Tibial nerve (tissue), 4 donors: Measurements from ENCODE around the gene TYW1. TPM values are rescaled to one million over a fixed set of nuclear protein-coding genes. Genes with fewer than 3 reads are reported as not detected.
"Not testable (repeated sequence)": the region's sequence is repeated elsewhere in the genome, so short reads cannot be mapped to it uniquely, and the experiment has no call there.

Experiments used
- DNase-seq, 2 donors: peaks; one replicate each; pipeline ENCODE4 v3.0.0-alpha.2; 2019; ENCODE audit warnings: low spot score in 2 of 2
- H3K27ac ChIP-seq, 4 donors: fragments of 200-600 bp; sonication (generic) in 3 of 4; one replicate each; pipeline ENCODE4 v1.5.1; 2017 to 2019; ENCODE audit warnings: mild to moderate bottlenecking in 1 of 4
- H3K27me3 ChIP-seq, 2 donors: fragments of 200-600 bp; sonication (generic) in 1 of 2; one replicate each; pipeline versions ENCODE4 v1.5.1 to v1.6.0; 2017 to 2019
- H3K36me3 ChIP-seq, 3 donors: fragments of 200-600 bp; sonication (generic); one replicate each; pipeline ENCODE4 v1.5.1; 2018 to 2019
- H3K4me1 ChIP-seq, 4 donors: fragments of 200-600 bp; sonication (generic) in 3 of 4; one replicate each; pipeline ENCODE4 v1.5.1; 2017 to 2019
- H3K4me3 ChIP-seq, 4 donors: fragments of 200-600 bp; sonication (generic) in 3 of 4; one replicate each; pipeline ENCODE4 v1.5.1; 2017 to 2019; ENCODE audit warnings: mild to moderate bottlenecking in 1 of 4, moderate library complexity in 1 of 4
- H3K9me3 ChIP-seq, 4 donors: fragments of 200-600 bp; sonication (generic) in 3 of 4; one replicate each; pipeline ENCODE4 v1.5.1; 2017 to 2019
- EP300 ChIP-seq, 2 donors: sonication (generic); formaldehyde crosslinking; IDR thresholded peaks; one replicate each; pipeline ENCODE4 v1.6.1; 2017; ENCODE audit warnings: antibody characterized with exemption in 2 of 2, mild to moderate bottlenecking in 1 of 2
- POLR2A ChIP-seq, 2 donors: fragments of 450-650 bp; IDR thresholded peaks; one replicate each; pipeline ENCODE4 v1.6.1; 2017; ENCODE audit warnings: antibody characterized with exemption in 2 of 2, mild to moderate bottlenecking in 2 of 2, moderate library complexity in 2 of 2
- WGBS, 2 donors: methylation state at CpG; one replicate each; pipeline ENCODE4 v1.1.5; 2018; 5-methylcytosine and 5-hydroxymethylcytosine counted together
- total RNA-seq, 4 donors: library from RNA; depleted of rRNA; stranded (reverse); fragments of >200 nt; gene quantifications; one replicate each; pipeline ENCODE4 v1.1.0, GENCODE V29; 2016
- TF ChIP-seq, protein P1 (sequence below), 5 experiments: fragments of 200-600 bp in 3 of 5; fragments of 450-650 bp in 2 of 5; sonication (generic) in 3 of 5; IDR thresholded peaks; one replicate each; pipeline ENCODE4 v1.5.1; 2016 to 2019; ENCODE audit warnings: antibody characterized with exemption in 5 of 5, mild to moderate bottlenecking in 3 of 5, moderate library complexity in 2 of 5

Gene TYW1
- total RNA-seq, 4 donors from 2014 or later = 18.6 to 53.1 (median 28.3) TPM

GRCh38 chr7:67100956-67101361 is 104.3 kb downstream of the TYW1 start:
- Histone ChIP-seq H3K27ac (no peak overlapping the region), H3K4me3 (no peak overlapping the region), H3K27me3 (no peaks in the 10 kb centered on the region), H3K36me3 (peaks cover 0 to 19% (median 0%) of the 10 kb centered on the region in 3 donors), H3K4me1 (peaks cover 0 to 6% (median 0%) of the 10 kb centered on the region in 4 donors), H3K9me3 (no peaks in the 10 kb centered on the region)
- DNase-seq = no peak
- TF ChIP-seq EP300 (IDR thresholded peaks at IDR 0.05) = no peak
- no peak for TF ChIP-seq POLR2A (IDR thresholded peaks at IDR 0.05)
- TF ChIP-seq, protein P1, sequence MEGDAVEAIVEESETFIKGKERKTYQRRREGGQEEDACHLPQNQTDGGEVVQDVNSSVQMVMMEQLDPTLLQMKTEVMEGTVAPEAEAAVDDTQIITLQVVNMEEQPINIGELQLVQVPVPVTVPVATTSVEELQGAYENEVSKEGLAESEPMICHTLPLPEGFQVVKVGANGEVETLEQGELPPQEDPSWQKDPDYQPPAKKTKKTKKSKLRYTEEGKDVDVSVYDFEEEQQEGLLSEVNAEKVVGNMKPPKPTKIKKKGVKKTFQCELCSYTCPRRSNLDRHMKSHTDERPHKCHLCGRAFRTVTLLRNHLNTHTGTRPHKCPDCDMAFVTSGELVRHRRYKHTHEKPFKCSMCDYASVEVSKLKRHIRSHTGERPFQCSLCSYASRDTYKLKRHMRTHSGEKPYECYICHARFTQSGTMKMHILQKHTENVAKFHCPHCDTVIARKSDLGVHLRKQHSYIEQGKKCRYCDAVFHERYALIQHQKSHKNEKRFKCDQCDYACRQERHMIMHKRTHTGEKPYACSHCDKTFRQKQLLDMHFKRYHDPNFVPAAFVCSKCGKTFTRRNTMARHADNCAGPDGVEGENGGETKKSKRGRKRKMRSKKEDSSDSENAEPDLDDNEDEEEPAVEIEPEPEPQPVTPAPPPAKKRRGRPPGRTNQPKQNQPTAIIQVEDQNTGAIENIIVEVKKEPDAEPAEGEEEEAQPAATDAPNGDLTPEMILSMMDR (IDR thresholded peaks at IDR 0.05) = no peak
- 65 to 75% methylated on average over 4 of the region's 4 CpGs for WGBS, 2 donors

DNA sequence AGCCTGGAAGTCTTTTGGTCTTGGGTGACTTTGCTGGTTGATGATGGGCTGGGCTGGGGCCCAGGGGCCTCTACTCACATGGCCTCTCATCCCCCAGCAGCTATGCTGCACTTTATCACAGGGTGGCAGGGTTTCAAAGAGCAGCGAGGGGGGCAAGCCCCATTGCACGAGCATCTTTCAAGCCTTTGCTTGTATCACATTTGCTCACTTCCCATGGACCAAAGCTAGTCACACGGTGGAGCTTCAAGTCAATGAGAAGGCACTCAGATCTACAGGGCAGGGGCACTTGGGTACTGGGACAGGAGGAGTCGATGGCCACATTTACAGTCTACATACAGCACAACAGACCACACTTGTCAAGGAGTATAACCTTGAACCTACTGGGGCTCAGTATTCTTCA is 108.3 kb downstream of the TYW1 start:
- not testable (repeated sequence) for DNase-seq, H3K27me3 ChIP-seq, H3K4me1 ChIP-seq, H3K4me3 ChIP-seq, H3K27ac ChIP-seq, H3K9me3 ChIP-seq
- H3K36me3 ChIP-seq = peaks cover 0 to 11% (median 0%) of the 10 kb centered on the region in 3 donors
- 76% methylated on average over 4 of the region's 4 CpGs for WGBS, 2 donors

DNA sequence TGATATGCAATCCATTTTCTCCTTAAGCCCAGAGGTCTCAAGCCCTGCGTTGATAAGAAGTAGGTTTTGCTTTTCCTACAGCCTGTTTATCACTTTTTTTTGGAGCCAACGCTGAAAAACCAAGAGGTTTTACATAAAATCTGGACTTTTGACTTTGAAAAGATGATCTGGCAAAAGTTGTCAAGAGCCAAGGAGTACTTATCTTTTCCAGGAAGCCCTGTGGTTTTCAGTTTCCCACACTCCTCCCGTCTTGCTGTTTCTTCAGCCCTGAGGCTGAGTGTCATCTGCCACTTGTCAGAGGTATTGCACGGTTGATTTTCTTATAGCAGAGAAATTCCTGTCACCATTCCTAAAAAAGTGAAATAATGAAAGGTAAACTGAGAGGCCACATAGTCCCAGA is 108.7 kb downstream of the TYW1 start:
- H3K27ac ChIP-seq = no peak overlapping the region
- WGBS, 2 donors = 55 to 66% methylated on average over 4 of the region's 4 CpGs
- peaks cover 0 to 6% (median 0%) of the 10 kb centered on the region in 4 donors for H3K4me1 ChIP-seq
- peaks cover 0 to 10% (median 0%) of the 10 kb centered on the region in 3 donors for H3K36me3 ChIP-seq
- H3K9me3 ChIP-seq = no peaks in the 10 kb centered on the region
- no peaks in the 10 kb centered on the region for H3K27me3 ChIP-seq
- no peak overlapping the region for H3K4me3 ChIP-seq
- DNase-seq = no peak
- TF ChIP-seq POLR2A (IDR thresholded peaks at IDR 0.05) = no peak
- TF ChIP-seq, protein P1 (IDR thresholded peaks at IDR 0.05) = no peak
- TF ChIP-seq EP300 (IDR thresholded peaks at IDR 0.05) = no peak

DNA sequence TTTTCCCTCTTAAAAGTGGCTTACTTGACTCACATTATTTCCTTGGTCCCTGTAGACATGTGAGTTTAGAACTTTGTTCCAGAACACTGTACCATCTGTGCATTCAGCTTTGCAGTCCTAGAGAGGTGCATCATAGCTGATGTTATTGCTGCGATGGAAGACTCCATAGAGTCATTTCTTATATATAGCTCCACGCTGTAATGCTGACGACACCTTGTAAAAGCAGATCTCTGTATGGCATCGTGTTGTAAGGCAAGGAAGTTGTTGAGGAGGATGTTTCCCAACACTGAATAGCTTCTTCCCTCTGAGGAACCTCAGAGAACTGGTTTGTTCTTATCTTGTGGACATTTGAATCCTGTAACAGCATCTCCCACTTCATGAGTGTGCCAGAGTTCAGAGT is 109.6 kb downstream of the TYW1 start:
- H3K4me1 ChIP-seq, H3K27ac ChIP-seq, H3K4me3 ChIP-seq, H3K9me3 ChIP-seq, H3K27me3 ChIP-seq, DNase-seq: not testable (repeated sequence)
- H3K36me3 ChIP-seq = peaks cover 0 to 10% (median 0%) of the 10 kb centered on the region in 3 donors
- 74 to 89% methylated on average over 4 of the region's 4 CpGs for WGBS, 2 donors

DNA sequence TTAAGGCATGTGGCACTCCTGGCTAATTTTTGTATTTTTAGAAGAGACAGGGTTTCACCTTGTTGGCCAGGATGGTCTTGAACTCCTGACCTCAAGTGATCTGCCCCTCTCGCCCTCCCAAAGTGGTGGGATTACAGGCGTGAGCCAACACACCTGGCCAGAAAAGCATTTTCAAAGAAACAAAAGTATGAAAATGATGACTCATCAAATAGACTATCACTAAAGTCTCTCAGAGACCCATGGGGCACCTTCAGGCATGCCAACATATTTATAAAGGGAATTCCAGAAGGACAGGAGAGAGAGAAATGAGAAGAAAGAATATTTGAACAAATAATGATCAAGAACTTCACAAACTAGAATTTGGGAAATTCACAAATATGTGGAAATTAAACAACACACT is 114.7 kb downstream of the TYW1 start:
- H3K4me1 ChIP-seq, H3K27ac ChIP-seq, H3K4me3 ChIP-seq, H3K9me3 ChIP-seq, H3K27me3 ChIP-seq, DNase-seq: not testable (repeated sequence)
- H3K36me3 ChIP-seq = peaks cover 0 to 10% (median 0%) of the 10 kb centered on the region in 3 donors
- 93 to 95% methylated on average over 2 of the region's 2 CpGs for WGBS, 2 donors

GRCh38 chr7:67114483-67115246 is 118.0 kb downstream of the TYW1 start:
- H3K27me3 ChIP-seq, H3K4me1 ChIP-seq, H3K4me3 ChIP-seq, DNase-seq, H3K9me3 ChIP-seq, H3K27ac ChIP-seq: not testable (repeated sequence)
- H3K36me3 ChIP-seq = peaks cover 0 to 13% (median 0%) of the 10 kb centered on the region in 3 donors

DNA sequence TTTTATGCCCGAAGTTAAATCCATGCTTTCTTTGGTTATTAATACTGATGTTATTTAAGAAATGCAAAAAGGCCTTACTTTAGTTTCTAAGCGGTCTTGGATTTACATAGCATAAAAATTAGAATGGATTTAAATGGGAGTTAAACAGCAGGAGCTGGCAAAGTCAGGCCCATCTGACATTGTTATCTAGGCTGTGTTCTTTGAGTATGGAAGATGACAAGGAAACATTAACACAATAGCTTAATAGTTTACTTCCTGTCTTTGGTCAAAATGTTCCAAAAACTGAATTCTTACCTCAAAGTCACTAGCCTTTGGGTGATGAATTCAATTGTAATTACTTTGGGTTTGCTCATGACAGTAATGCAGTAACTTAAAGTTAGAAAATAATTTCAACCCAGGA is 123.9 kb downstream of the TYW1 start:
- WGBS, 2 donors = 81 to 83% methylated on average over 2 of the region's 2 CpGs
- DNase-seq, H3K9me3 ChIP-seq, H3K4me1 ChIP-seq, H3K27ac ChIP-seq, H3K4me3 ChIP-seq, H3K27me3 ChIP-seq: not testable (repeated sequence)
- H3K36me3 ChIP-seq = peaks cover 0 to 14% (median 0%) of the 10 kb centered on the region in 3 donors

GRCh38 chr7:67128257-67128656 is 131.6 kb downstream of the TYW1 start:
- not testable (repeated sequence) for H3K9me3 ChIP-seq, H3K4me3 ChIP-seq, H3K4me1 ChIP-seq, H3K36me3 ChIP-seq, H3K27me3 ChIP-seq, H3K27ac ChIP-seq, DNase-seq
- WGBS, 2 donors = 84 to 91% methylated on average over 5 of the region's 5 CpGs

DNA sequence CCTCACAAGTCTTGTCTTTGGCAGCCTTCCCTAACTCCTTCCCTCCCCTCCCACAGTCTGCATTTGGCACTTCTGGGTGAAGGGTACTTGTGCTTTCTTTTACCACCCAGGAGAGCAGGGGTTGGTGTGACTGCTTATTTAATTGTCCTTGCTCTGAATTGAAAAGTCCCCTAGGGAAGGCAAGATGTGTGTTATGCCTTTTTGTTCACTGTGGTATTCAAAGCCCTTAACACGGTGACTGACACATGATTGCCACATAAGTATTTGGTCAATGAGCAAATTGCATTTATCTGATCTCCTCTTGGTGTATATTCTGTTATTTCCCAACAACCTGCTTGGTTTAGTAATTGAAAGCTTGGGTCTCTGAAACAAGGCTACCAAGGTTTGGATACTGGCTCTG is 134.1 kb downstream of the TYW1 start:
- H3K4me1 ChIP-seq, H3K36me3 ChIP-seq, H3K27ac ChIP-seq, H3K4me3 ChIP-seq, DNase-seq, H3K27me3 ChIP-seq, H3K9me3 ChIP-seq: not testable (repeated sequence)
- WGBS, 2 donors = 88 to 90% methylated on average over 1 of the region's 1 CpG

DNA sequence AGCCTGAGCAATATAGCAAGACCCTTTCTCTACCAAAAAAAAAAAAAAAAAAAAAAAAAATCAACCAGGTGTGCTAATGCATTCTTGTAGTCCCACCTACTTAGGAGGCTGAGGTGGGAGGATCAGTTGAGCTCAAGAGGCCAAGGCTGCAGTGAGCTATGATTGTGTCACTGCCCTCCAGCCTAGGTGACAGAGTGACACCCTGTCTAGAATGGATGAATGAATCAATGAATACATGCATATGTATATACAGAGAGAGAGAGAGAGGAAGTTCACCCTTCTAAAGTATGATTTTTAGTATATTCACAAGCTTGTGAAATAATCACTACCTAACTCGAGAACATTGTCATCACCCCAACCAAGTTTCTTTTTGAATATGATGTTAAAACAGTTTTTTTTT is 138.3 kb downstream of the TYW1 start:
- 95% methylated on average over 1 of the region's 1 CpG for WGBS, 2 donors
- H3K36me3 ChIP-seq, H3K9me3 ChIP-seq, H3K27me3 ChIP-seq, DNase-seq, H3K4me3 ChIP-seq, H3K4me1 ChIP-seq, H3K27ac ChIP-seq: not testable (repeated sequence)

- H3K27ac ChIP-seq, DNase-seq, H3K36me3 ChIP-seq, H3K27me3 ChIP-seq, H3K4me3 ChIP-seq, H3K4me1 ChIP-seq, H3K9me3 ChIP-seq: not testable (repeated sequence)
- 81 to 83% methylated on average over 4 of the region's 4 CpGs for WGBS, 2 donors
These were observed 139.2 kb downstream of the TYW1 start for GRCh38 chr7:67135617-67136486.
